HFF-Myc (cell line): ENCODE results near the gene PFDN1.

Source experiments
- DNase-seq: peaks from one replicate; pipeline ENCODE4 v3.0.0-alpha.2; 2011; ENCODE audit warnings: low read depth; ENCODE audit errors: extremely low read depth
- H3K4me3 ChIP-seq: replicated peaks from 2 replicates; pipeline ENCODE4 v1.5.1; 2011; ENCODE audit warnings: low read depth, mild to moderate bottlenecking, control low read depth, low read length
- CTCF ChIP-seq: IDR thresholded peaks from 2 replicates; pipeline ENCODE4 v1.5.1; 2012; ENCODE audit warnings: mild to moderate bottlenecking, low read depth, low read length, control low read depth; ENCODE audit errors: missing control alignments

Gene PFDN1

GRCh38 chr5:140292212-140293036 is 10.5 kb downstream of the PFDN1 start:
- DNase-seq: no peak
- H3K4me3 ChIP-seq: no peak overlapping the region
- TF ChIP-seq CTCF: no peak

GRCh38 chr5:140287801-140288521 is 14.9 kb downstream of the PFDN1 start:
- H3K4me3 ChIP-seq: no peak overlapping the region
- DNase-seq: no peak
- TF ChIP-seq CTCF: no peak

GRCh38 chr5:140286424-140286823 is 16.5 kb downstream of the PFDN1 start:
- no peak for TF ChIP-seq CTCF
- H3K4me3 ChIP-seq: no peak overlapping the region
- DNase-seq: no peak

GRCh38 chr5:140284013-140284412 is 18.9 kb downstream of the PFDN1 start:
- DNase-seq: no peak
- no peak for TF ChIP-seq CTCF
- H3K4me3 ChIP-seq: no peak overlapping the region

GRCh38 chr5:140282266-140282665 is 20.6 kb downstream of the PFDN1 start:
- no peak for DNase-seq
- no peak for TF ChIP-seq CTCF
- H3K4me3 ChIP-seq: no peak overlapping the region

- H3K4me3 ChIP-seq: no peak overlapping the region
- TF ChIP-seq CTCF: no peak
- no peak for DNase-seq
These were observed 27.1 kb downstream of the PFDN1 start for GRCh38 chr5:140275837-140276236.
